OCI-M1 (cell line): ENCODE measurements around the gene TFEB.

Experiments used
- DNase-seq: peaks from one replicate; lab custom pipeline; 2025; lab: John Stamatoyannopoulos, UW

Gene TFEB

DNA sequence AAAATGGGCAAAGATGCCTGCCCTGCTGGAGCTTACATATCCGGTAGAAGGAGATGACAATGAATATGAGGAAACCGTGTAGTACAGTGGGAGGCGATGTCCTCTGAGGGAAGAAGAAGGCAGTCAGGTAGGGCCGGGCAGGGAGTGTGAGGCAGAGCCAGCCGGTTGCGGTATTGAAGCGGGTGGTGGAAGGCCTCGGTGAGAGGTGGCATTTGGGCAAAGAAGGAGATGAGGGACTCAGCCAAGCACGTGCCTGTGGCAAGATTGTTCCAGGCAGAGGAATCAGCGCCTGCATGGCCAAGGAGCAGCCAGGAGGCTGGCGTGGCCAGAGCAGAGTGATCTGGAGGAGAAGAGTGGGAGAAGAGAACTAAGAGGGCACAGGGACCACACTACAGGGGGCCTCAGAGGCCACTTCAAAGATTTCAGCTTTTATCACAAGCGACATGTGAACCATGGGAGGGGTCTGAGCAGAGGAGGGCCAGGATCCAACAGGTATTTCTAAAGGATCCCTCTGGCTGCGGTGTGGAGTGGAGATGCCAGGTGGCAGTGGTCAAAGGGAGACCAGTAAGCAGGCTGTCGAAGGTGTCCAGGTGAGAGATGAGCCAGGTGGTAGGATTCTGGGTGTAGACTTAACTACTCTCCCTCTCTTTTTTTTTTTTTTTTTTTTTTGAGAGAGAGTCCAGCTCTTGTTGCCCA, 83.3 kb downstream of the TFEB start:
- DNase-seq, result no peak

DNA sequence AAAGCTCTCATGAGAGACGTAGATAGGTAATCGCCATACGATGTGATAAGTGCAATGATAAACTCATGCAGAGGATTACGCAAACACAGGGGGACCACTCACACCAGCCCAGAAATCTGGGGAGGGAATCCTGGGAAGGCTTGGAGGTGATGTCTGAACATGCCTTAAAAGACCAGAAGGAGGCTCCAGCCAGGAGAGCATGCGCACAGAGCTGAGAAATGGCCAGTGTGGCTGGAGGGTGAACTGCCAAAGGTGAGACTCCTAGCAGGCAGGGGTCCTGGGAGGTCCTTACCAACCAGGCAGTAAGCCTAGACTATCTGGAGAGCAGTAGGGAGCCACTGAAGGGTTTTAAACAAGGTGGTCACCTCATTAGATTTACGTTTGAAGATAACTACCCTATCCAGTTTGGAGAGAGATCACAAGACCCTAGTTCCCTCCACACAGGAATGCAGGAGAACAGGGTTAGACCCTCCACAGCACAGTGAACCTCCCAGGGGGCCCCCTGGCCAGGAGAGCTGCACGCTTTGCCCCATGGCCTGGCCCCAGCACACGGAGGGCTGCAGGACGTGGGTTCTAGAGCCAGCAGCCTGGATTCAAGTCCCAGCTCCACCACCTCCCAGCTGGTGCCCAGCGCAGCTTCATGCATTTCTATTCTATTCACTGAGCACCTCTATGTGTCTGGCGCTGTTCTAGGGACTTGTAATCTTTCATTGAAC, 84.0 kb downstream of the TFEB start:
- DNase-seq, result no peak

- DNase-seq, result no peak
Measured at GRCh38 chr6:41650120-41650519, 85.3 kb downstream of the TFEB start.

DNA sequence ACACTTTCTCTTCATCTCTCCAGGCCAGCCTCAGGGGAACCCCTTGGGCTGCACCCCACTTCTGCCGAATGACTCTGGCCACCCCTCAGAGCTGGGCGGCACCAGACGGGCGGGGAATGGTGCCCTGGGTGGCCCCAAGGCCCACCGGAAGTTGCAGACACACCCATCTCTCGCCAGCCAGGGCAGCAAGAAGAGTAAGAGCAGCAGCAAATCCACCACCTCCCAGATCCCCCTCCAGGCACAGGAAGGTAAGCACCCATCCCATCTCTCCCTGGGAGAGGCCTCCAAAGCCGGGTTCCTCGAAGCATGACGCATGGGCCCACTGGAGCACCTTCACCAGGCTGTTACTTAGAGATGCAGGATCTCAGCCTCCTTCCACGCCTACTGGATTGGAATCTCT, 85.8 kb downstream of the TFEB start:
- DNase-seq, result no peak

GRCh38 chr6:41648921-41649320, 86.5 kb downstream of the TFEB start:
- DNase-seq, result no peak

DNA sequence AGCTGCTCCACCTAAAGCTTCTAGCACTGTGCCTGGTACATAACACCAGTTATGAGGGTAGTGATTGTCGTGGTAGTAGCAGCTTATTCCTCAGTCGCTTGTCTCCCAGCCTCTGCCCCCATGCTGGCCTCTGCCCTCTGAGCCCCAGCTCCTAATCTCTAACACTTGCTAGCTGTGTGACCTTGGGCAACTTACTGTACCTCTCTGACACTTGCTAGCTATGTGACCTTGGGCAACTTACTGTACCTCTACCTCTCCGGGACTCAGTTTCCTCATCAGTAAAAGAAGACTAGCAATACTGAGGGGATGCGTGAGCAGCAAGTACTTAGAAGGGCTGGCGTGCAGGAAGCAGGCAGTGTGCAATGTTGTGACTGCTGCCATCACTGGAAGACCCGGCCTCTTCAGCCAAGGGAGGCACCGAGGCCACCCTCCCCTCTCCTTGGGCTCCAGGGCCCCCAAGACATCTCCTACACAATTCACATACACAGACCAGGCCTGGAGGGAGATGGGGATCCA, 87.3 kb downstream of the TFEB start:
- DNase-seq, result no peak

GRCh38 chr6:41647061-41647511, 88.3 kb downstream of the TFEB start:
- no peak for DNase-seq

GRCh38 chr6:41646026-41646795, 89.2 kb downstream of the TFEB start:
- DNase-seq, result no peak

DNA sequence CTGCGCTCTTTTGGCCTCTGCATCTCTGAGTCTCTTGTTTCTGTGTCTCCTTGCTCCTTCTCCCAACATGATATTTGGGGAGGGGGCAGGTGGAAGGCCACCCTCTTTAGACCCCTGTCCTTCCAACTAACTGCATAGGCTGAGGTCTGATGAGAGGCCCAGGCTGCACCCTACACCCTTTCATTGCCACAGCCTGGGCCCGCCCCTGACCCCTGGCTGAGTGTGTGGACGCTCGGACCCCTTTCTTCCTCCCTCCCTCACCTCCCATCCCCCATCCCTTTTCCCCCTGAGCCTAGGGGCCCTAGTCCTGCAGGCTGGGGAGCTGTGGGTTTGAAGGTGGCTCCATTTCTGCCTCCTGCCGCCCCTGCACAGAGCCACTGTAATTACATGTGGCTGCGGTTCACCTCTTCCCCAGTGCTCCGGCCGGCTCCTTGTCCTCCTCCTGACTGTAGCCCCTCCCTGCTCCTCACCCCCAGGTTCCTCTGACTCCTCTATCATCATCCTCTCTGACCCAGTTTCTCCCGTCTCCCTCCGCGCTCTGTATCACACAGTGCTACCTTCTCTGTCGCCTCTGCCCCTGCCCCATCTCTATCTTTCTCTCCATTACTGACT, 90.3 kb downstream of the TFEB start:
- no peak for DNase-seq

GRCh38 chr6:41644297-41644879, 91.0 kb downstream of the TFEB start:
- DNase-seq, result no peak

DNA sequence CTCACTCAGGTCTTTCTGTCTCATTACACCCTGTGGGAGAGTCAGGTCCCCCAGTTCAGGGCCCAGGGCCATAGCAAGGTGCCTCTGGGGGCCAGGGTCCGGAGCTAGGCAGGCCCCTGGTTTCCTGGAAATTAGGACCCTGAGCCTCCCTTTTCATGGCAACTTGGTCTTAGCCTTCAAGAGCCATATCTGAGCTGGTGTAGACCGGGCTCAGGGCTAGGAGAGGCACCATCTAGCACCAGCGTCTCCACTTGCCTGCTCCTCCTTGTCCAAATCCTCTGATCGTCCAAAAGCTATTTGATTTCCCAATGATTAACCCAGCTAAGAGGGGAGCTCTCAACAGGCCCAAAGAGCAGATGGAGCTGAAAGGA, 91.5 kb downstream of the TFEB start:
- no peak for DNase-seq

DNA sequence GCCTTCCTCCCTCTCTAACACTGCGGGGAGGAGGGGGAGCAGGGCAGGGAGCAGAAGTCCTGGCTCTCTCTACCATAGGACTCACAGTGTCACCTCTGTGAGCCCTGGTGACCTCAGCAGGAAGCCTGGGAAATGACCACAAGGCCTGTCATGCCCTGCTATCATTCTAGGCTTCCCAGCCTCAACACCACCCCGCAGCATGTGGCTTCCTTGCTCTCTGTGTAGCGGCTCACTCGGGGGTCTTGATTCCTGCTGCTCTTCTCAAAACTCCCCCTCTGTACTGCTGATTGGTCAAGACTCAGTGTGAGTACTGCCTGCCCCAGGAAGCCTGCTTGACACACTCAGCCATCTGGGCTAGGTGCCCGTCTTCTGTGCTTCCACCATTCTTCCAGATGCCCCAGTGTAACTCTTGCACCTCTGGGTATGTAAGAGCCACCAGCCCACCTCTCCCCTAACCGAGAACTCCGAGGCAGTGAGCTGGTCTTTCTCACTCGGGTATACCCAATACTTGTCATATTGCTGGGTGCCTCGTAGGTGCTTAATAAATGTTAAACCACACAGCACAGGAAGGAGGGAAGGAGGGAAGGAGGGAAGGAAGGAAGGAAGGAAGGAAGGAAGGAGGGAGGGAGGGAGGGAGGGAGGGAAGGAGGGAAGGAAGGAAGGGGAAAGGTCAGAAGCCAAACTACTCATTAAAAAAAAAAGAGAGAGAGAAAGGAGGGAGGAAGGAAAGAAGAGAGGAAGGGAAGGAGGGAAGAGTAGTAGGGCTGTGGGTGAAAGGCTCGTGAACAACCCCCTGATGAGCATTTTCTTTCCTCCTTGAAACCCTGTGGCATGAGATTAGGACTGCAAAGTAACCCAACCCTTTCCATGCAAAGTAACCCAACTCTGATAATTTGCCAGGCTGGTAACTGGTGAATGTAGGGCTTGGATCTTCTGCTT, 92.2 kb downstream of the TFEB start:
- no peak for DNase-seq

- DNase-seq, result no peak
Measured at GRCh38 chr6:41642090-41642959, 93.1 kb downstream of the TFEB start.

- no peak for DNase-seq
Measured at GRCh38 chr6:41641352-41641925, 94.0 kb downstream of the TFEB start.

- no peak for DNase-seq
Measured at GRCh38 chr6:41640426-41640825, 95.0 kb downstream of the TFEB start.

DNA sequence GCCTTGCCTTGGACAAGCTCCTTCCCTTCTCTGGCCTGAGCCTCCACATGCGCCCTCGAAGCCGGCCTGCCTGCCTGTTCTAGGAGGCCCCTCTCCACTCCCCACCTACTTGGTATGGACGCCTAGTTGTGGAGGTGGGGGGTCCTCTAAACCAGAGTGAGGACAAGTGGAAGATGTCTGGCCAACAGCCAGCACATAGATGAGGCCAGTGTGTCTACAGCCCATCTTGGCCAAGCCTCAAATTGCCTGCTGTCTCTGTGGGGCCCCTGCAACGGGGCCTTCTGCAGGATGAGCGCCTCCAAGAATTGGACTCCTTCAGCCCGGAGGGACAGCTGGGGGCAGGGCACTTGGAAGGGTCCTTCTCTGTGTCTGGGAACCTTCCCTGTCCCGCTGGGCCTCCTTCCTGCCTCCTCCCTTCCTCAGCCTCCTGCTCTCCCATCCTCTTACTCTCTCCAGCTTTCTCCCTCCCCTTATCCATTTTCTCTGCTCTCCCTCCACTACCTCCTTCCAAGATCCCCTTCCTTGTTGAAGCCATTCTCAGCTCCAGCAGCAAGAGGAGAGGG, 95.5 kb downstream of the TFEB start:
- DNase-seq, result no peak

- DNase-seq, result no peak
Measured at GRCh38 chr6:41638935-41639808, 96.2 kb downstream of the TFEB start.
